Effector CD4-positive, alpha-beta T cell (primary cell): ENCODE results near the gene GPR153.

Experiments
- DNase-seq: peaks from one replicate; pipeline ENCODE4 v3.0.0-alpha.2; 2020

The GPR153 gene

GRCh38 chr1:6247651-6248050 is 13.2 kb downstream of the GPR153 start:
- no peak for DNase-seq

- DNase-seq: peak; percentile 76
These were observed 14.1 kb downstream of the GPR153 start for GRCh38 chr1:6246497-6247467.

- DNase-seq: no peak
These were observed 14.9 kb downstream of the GPR153 start for GRCh38 chr1:6245869-6246496.

- DNase-seq: peak; percentile 71
These were observed 15.6 kb downstream of the GPR153 start for GRCh38 chr1:6245086-6245868.

GRCh38 chr1:6244401-6245049 is 16.4 kb downstream of the GPR153 start:
- no peak for DNase-seq

- no peak for DNase-seq
These were observed 16.9 kb downstream of the GPR153 start, which contains the start of gene HES3 for GRCh38 chr1:6243993-6244392. TSS of gene HES3 (plus strand) at chr1:6244179. CDS start at chr1:6244366, 187 bp downstream.

GRCh38 chr1:6243053-6243834 is 17.7 kb downstream of the GPR153 start:
- DNase-seq: no peak

- DNase-seq: no peak
These were observed 18.8 kb downstream of the GPR153 start for GRCh38 chr1:6241887-6242740.

GRCh38 chr1:6241107-6241886 is 19.6 kb downstream of the GPR153 start:
- DNase-seq: no peak

GRCh38 chr1:6239950-6240768 is 20.7 kb downstream of the GPR153 start:
- no peak for DNase-seq

- DNase-seq: no peak
These were observed 21.6 kb downstream of the GPR153 start for GRCh38 chr1:6239213-6239752.

- no peak for DNase-seq
These were observed 23.8 kb downstream of the GPR153 start for GRCh38 chr1:6237093-6237492.

- no peak for DNase-seq
These were observed 25.6 kb downstream of the GPR153 start for GRCh38 chr1:6235296-6235677.

- DNase-seq: no peak
These were observed 26.2 kb downstream of the GPR153 start for GRCh38 chr1:6234502-6235295.

GRCh38 chr1:6233376-6233775 is 27.5 kb downstream of the GPR153 start:
- no peak for DNase-seq

- DNase-seq: no peak
These were observed 35.2 kb downstream of the GPR153 start for GRCh38 chr1:6225651-6226050.

- no peak for DNase-seq
These were observed 36.2 kb downstream of the GPR153 start for GRCh38 chr1:6224718-6225117.

GRCh38 chr1:6223617-6224016 is 37.3 kb downstream of the GPR153 start:
- no peak for DNase-seq
